ENCODE results near the gene HDGFL2.
"Not testable (repeated sequence)": the region's sequence is repeated elsewhere in the genome, so short reads cannot be mapped to it uniquely, and the experiment has no call there.

Gene HDGFL2

GRCh38 chr19:4537953-4538600 lies 66.0 kb downstream of the HDGFL2 start:
- no peaks in the 10 kb centered on the region for H3K36me3 ChIP-seq
- peaks cover 9% of the 10 kb centered on the region for H3K9me3 ChIP-seq
- H3K9ac ChIP-seq = no peak overlapping the region
- peaks cover 33% of the 10 kb centered on the region for H3K4me1 ChIP-seq
- TF ChIP-seq Cebpa-rat (IDR thresholded peaks at IDR 0.05) = no peak
- H3K4me3 ChIP-seq = no peak overlapping the region
- no peak overlapping the region for H3K4me2 ChIP-seq
- H3K27ac ChIP-seq = no peak overlapping the region
- 0 out of 2 replicates have a peak, but pooled peaks cover 3% of the 10 kb centered on the region for H3K27me3 ChIP-seq
- H4K20me1 ChIP-seq = no peaks in the 10 kb centered on the region

GRCh38 chr19:4538601-4538954 lies 66.5 kb downstream of the HDGFL2 start:
- TF ChIP-seq Cebpa-rat (IDR thresholded peaks at IDR 0.05) = no peak
- Histone ChIP-seq H3K9ac (no peak overlapping the region), H3K27me3 (0 out of 2 replicates have a peak, but pooled peaks cover 3% of the 10 kb centered on the region), H3K4me1 (peaks cover 33% of the 10 kb centered on the region), H4K20me1 (no peaks in the 10 kb centered on the region), H3K27ac (no peak overlapping the region), H3K4me3 (no peak overlapping the region), H3K4me2 (no peak overlapping the region), H3K9me3 (peaks cover 9% of the 10 kb centered on the region), H3K36me3 (no peaks in the 10 kb centered on the region)

- Histone ChIP-seq H3K4me1 (peaks cover 33% of the 10 kb centered on the region), H3K27ac (no peak overlapping the region), H3K27me3 (0 out of 2 replicates have a peak, but pooled peaks cover 3% of the 10 kb centered on the region), H3K9me3 (peaks cover 9% of the 10 kb centered on the region), H4K20me1 (no peaks in the 10 kb centered on the region), H3K9ac (no peak overlapping the region), H3K4me3 (no peak overlapping the region), H3K36me3 (no peaks in the 10 kb centered on the region), H3K4me2 (no peak overlapping the region)
- TF ChIP-seq Cebpa-rat (IDR thresholded peaks at IDR 0.05) = no peak
Observed at GRCh38 chr19:4539169-4539692, 67.1 kb downstream of the HDGFL2 start.

- H3K36me3 ChIP-seq = no peaks in the 10 kb centered on the region
- H3K4me2 ChIP-seq = peak within 1 kb of the TSS; percentile 42
- no peaks in the 10 kb centered on the region for H4K20me1 ChIP-seq
- no peak within 1 kb of the TSS for H3K4me3 ChIP-seq
- no peak within 1 kb of the TSS for H3K9ac ChIP-seq
- TF ChIP-seq Cebpa-rat (IDR thresholded peaks at IDR 0.05) = no peak
- H3K27ac ChIP-seq = no peak within 1 kb of the TSS
- H3K27me3 ChIP-seq = no peaks in the 10 kb centered on the region
- peaks cover 9% of the 10 kb centered on the region for H3K9me3 ChIP-seq
- peaks cover 31% of the 10 kb centered on the region for H3K4me1 ChIP-seq
Observed at GRCh38 chr19:4539693-4540581, 67.8 kb downstream of the HDGFL2 start, which contains the start of gene LRG1. TSS of gene LRG1 (minus strand) at chr19:4540036. CDS start at chr19:4540013, 23 bp downstream.

GRCh38 chr19:4541114-4541805 lies 69.2 kb downstream of the HDGFL2 start:
- no peak for TF ChIP-seq Cebpa-rat (IDR thresholded peaks at IDR 0.05)
- Histone ChIP-seq H3K4me2 (no peak overlapping the region), H3K4me1 (peaks cover 22% of the 10 kb centered on the region), H3K9ac (no peak overlapping the region), H4K20me1 (no peaks in the 10 kb centered on the region), H3K4me3 (no peak overlapping the region), H3K27ac (no peak overlapping the region), H3K36me3 (no peaks in the 10 kb centered on the region), H3K9me3 (peaks cover 9% of the 10 kb centered on the region), H3K27me3 (no peaks in the 10 kb centered on the region)

GRCh38 chr19:4541806-4542145 lies 69.7 kb downstream of the HDGFL2 start:
- not testable (repeated sequence) for H3K9ac ChIP-seq, H3K27ac ChIP-seq, H3K4me3 ChIP-seq, H4K20me1 ChIP-seq, H3K4me2 ChIP-seq, H3K9me3 ChIP-seq, H3K36me3 ChIP-seq, H3K27me3 ChIP-seq
- peaks cover 19% of the 10 kb centered on the region for H3K4me1 ChIP-seq

- H3K36me3 ChIP-seq = no peaks in the 10 kb centered on the region
- no peaks in the 10 kb centered on the region for H3K27me3 ChIP-seq
- H3K9ac ChIP-seq = no peak overlapping the region
- H3K9me3 ChIP-seq = peaks cover 9% of the 10 kb centered on the region
- no peak overlapping the region for H3K27ac ChIP-seq
- H3K4me2 ChIP-seq = no peak overlapping the region
- H3K4me3 ChIP-seq = no peak overlapping the region
- TF ChIP-seq Cebpa-rat (IDR thresholded peaks at IDR 0.05) = no peak
- no peaks in the 10 kb centered on the region for H4K20me1 ChIP-seq
- peaks cover 13% of the 10 kb centered on the region for H3K4me1 ChIP-seq
Observed at GRCh38 chr19:4542896-4543841, 71.1 kb downstream of the HDGFL2 start.

GRCh38 chr19:4543842-4544647 lies 71.9 kb downstream of the HDGFL2 start:
- no peaks in the 10 kb centered on the region for H3K27me3 ChIP-seq
- no peak overlapping the region for H3K4me3 ChIP-seq
- peaks cover 13% of the 10 kb centered on the region for H3K4me1 ChIP-seq
- TF ChIP-seq Cebpa-rat (IDR thresholded peaks at IDR 0.05) = no peak
- no peaks in the 10 kb centered on the region for H4K20me1 ChIP-seq
- no peaks in the 10 kb centered on the region; the same call in 1 of the 2 replicates for H3K36me3 ChIP-seq
- no peak overlapping the region for H3K4me2 ChIP-seq
- H3K9me3 ChIP-seq = peaks cover 9% of the 10 kb centered on the region
- no peak overlapping the region for H3K27ac ChIP-seq
- H3K9ac ChIP-seq = no peak overlapping the region
